ENCODE measurements around the gene TBC1D32. TPM values are rescaled to one million over a fixed set of nuclear protein-coding genes. Genes with fewer than 3 reads are reported as not detected.

TBC1D32 gene
- total RNA-seq, 1 donor from 2014 or later, result 13.6 TPM

GRCh38 chr6:121263742-121264141, 70.5 kb downstream of the TBC1D32 start:
- no peak for DNase-seq (ENCODE audit: low read depth, low spot score)
- Mint-ChIP-seq H3K27ac (ENCODE audit: unreplicated experiment) (no peak overlapping the region), H3K4me1 (no peaks in the 10 kb centered on the region), H3K27me3 (ENCODE audit: low read depth) (no peaks in the 10 kb centered on the region), H3K36me3 (ENCODE audit: low read depth) (peaks cover 65% of the 10 kb centered on the region), H3K4me3 (no peak overlapping the region), H3K9me3 (peaks cover 25% of the 10 kb centered on the region)
- TF ChIP-seq CTCF (conservative IDR thresholded peaks at IDR 0.05), result no peak

GRCh38 chr6:121260651-121261102, 73.6 kb downstream of the TBC1D32 start:
- no peaks in the 10 kb centered on the region for H3K27me3 Mint-ChIP-seq (ENCODE audit: low read depth)
- peaks cover 43% of the 10 kb centered on the region for H3K36me3 Mint-ChIP-seq (ENCODE audit: low read depth)
- no peaks in the 10 kb centered on the region for H3K4me1 Mint-ChIP-seq
- H3K27ac Mint-ChIP-seq (ENCODE audit: unreplicated experiment), result no peak overlapping the region
- H3K9me3 Mint-ChIP-seq, result peaks cover 14% of the 10 kb centered on the region
- no peak overlapping the region for H3K4me3 Mint-ChIP-seq
- TF ChIP-seq CTCF (conservative IDR thresholded peaks at IDR 0.05), result no peak
- DNase-seq (ENCODE audit: low read depth, low spot score), result no peak

- TF ChIP-seq CTCF (conservative IDR thresholded peaks at IDR 0.05), result no peak
- Mint-ChIP-seq H3K9me3 (peaks cover 26% of the 10 kb centered on the region), H3K36me3 (ENCODE audit: low read depth) (peaks cover 47% of the 10 kb centered on the region), H3K4me1 (no peaks in the 10 kb centered on the region), H3K27me3 (ENCODE audit: low read depth) (no peaks in the 10 kb centered on the region), H3K4me3 (no peak overlapping the region), H3K27ac (ENCODE audit: unreplicated experiment) (no peak overlapping the region)
- no peak for DNase-seq (ENCODE audit: low read depth, low spot score)
Measured at GRCh38 chr6:121247386-121247785, 86.9 kb downstream of the TBC1D32 start.

- Mint-ChIP-seq H3K4me3 (no peak overlapping the region), H3K27ac (ENCODE audit: unreplicated experiment) (no peak overlapping the region), H3K9me3 (peaks cover 5% of the 10 kb centered on the region), H3K4me1 (no peaks in the 10 kb centered on the region), H3K27me3 (ENCODE audit: low read depth) (no peaks in the 10 kb centered on the region), H3K36me3 (ENCODE audit: low read depth) (peaks cover 8% of the 10 kb centered on the region)
- no peak for DNase-seq (ENCODE audit: low read depth, low spot score)
- TF ChIP-seq CTCF (conservative IDR thresholded peaks at IDR 0.05), result no peak
Measured at GRCh38 chr6:121242386-121242785, 91.9 kb downstream of the TBC1D32 start.

GRCh38 chr6:121237859-121238258, 96.4 kb downstream of the TBC1D32 start:
- Mint-ChIP-seq H3K36me3 (ENCODE audit: low read depth) (peaks cover 10% of the 10 kb centered on the region), H3K4me1 (no peaks in the 10 kb centered on the region), H3K27me3 (ENCODE audit: low read depth) (no peaks in the 10 kb centered on the region), H3K9me3 (no peaks in the 10 kb centered on the region), H3K27ac (ENCODE audit: unreplicated experiment) (no peak overlapping the region), H3K4me3 (no peak overlapping the region)
- TF ChIP-seq CTCF (conservative IDR thresholded peaks at IDR 0.05), result no peak
- DNase-seq (ENCODE audit: low read depth, low spot score), result no peak

- Mint-ChIP-seq H3K36me3 (ENCODE audit: low read depth) (peaks cover 10% of the 10 kb centered on the region), H3K27me3 (ENCODE audit: low read depth) (no peaks in the 10 kb centered on the region), H3K9me3 (no peaks in the 10 kb centered on the region), H3K4me3 (no peak overlapping the region), H3K4me1 (no peaks in the 10 kb centered on the region), H3K27ac (ENCODE audit: unreplicated experiment) (no peak overlapping the region)
- DNase-seq (ENCODE audit: low read depth, low spot score), result no peak
- no peak for TF ChIP-seq CTCF (conservative IDR thresholded peaks at IDR 0.05)
Measured at GRCh38 chr6:121236984-121237383, 97.3 kb downstream of the TBC1D32 start.

Measured in neural crest cell (in vitro differentiated cells).